Kidney (tissue), 14 donors: ENCODE data around the gene ILKAP. TPM values are rescaled to one million over a fixed set of nuclear protein-coding genes. Genes with fewer than 3 reads are reported as not detected.

ENCODE experiments used
- DNase-seq, 5 donors: peaks; one replicate each; pipeline ENCODE4 v3.0.0-alpha.2; 2013 to 2020
- FAIRE-seq: peaks from 2 replicates; lab custom pipeline; 2012; peaks lifted over from hg19 to GRCh38; lab: Jason Lieb, UNC
- H3K27ac ChIP-seq, 2 donors: one replicate each; pipeline ENCODE4 v1.7.0; 2013; ENCODE audit warnings: low read depth in 2 of 2, low read length in 2 of 2, inconsistent platforms in 1 of 2
- H3K27me3 ChIP-seq: one replicate; pipeline ENCODE4 v1.7.1; 2013; ENCODE audit warnings: low read length, inconsistent platforms; ENCODE audit not compliant: control insufficient read depth, insufficient read depth
- H3K36me3 ChIP-seq, 3 donors: one replicate each; pipeline versions ENCODE4 v1.7.0 to v1.7.1; 2013; ENCODE audit warnings: low read length in 3 of 3, control low read depth in 1 of 3, inconsistent platforms in 1 of 3; ENCODE audit not compliant: insufficient read depth in 3 of 3, control insufficient read depth in 2 of 3
- H3K4me1 ChIP-seq, 3 donors: one replicate each; pipeline versions ENCODE4 v1.7.0 to v1.7.1; 2013; ENCODE audit warnings: low read length in 3 of 3, inconsistent platforms in 1 of 3, low read depth in 1 of 3; ENCODE audit not compliant: control insufficient read depth in 2 of 3, insufficient read depth in 2 of 3
- H3K4me3 ChIP-seq, 3 donors: one replicate each; pipeline versions ENCODE4 v1.7.0 to v1.8.1; 2013; ENCODE audit warnings: low read length in 3 of 3, control low read depth in 1 of 3, inconsistent platforms in 1 of 3
- H3K9ac ChIP-seq, 3 donors: one replicate each; pipeline versions ENCODE4 v1.7.0 to v1.7.1; 2013; ENCODE audit warnings: low read length in 3 of 3, control low read depth in 1 of 3, inconsistent platforms in 1 of 3
- H3K9me3 ChIP-seq, 3 donors: one replicate each; pipeline versions ENCODE4 v1.7.0 to v1.7.1; 2013; ENCODE audit warnings: low read length in 3 of 3, control low read depth in 1 of 3, inconsistent platforms in 1 of 3; ENCODE audit not compliant: control insufficient read depth in 2 of 3, insufficient read depth in 1 of 3
- CTCF ChIP-seq: IDR thresholded peaks from 3 replicates; pipeline ENCODE4 v1.5.1; 2012; ENCODE audit warnings: mild to moderate bottlenecking, moderate library complexity, borderline replicate concordance; ENCODE audit not compliant: insufficient read depth; ENCODE audit errors: extremely low read depth
- intact Hi-C: fragments of 100-400 bp; cut with DNase I; formaldehyde crosslinking; loops from one replicate; pipeline ENCODE4 v1.11.1; 2022
- polyA plus RNA-seq: library from polyadenylated mRNA; stranded (reverse); fragments of 350-450 nt; fragmentation: Illumina TruSeq; extraction: RNeasy Lipid Tissue Mini Kit (QIAGEN cat#74804); gene quantifications from one replicate; pipeline ENCODE4 v1.2.3, GENCODE V29; 2014; ENCODE audit warnings: low read depth, low replicate concordance; ENCODE audit not compliant: insufficient read depth
- total RNA-seq: library from RNA; stranded (reverse); fragmentation: NEBNext Ultra II Directional; extraction: Animal tissue kit (Norgen Biotek cat#: 25700); gene quantifications from one replicate; pipeline ENCODE4 v1.2.1, GENCODE V29; 2021
- donor health status: control.
- donor health status: control.
- donor health status: control.
- donor health status: control.
- donor health status: control.
- donor health status: DM: yes; HTN: yes; CAD: no.
- donor health status: Normal renal cell carcinoma (clear cell type).

Gene ILKAP
- total and polyA plus RNA-seq, 2 donors from 2014 or later: 38.4 to 47.7 TPM

GRCh38 chr2:238247841-238248453 is 44.5 kb upstream of the ILKAP start:
- intact Hi-C loops: no loop called here
- H3K4me1 ChIP-seq: peaks cover 0 to 4% (median 3%) of the 10 kb centered on the region in 3 donors
- no peak for TF ChIP-seq CTCF
- H3K4me3 ChIP-seq: no peak overlapping the region
- peak in 2 of 5 donors; percentile 52 to 57 for DNase-seq
- H3K27me3 ChIP-seq: no peaks in the 10 kb centered on the region
- no peaks in the 10 kb centered on the region for H3K9me3 ChIP-seq
- H3K36me3 ChIP-seq: peaks cover 0 to 36% (median 25%) of the 10 kb centered on the region in 3 donors
- FAIRE-seq: no peak
- no peak overlapping the region for H3K27ac ChIP-seq
- H3K9ac ChIP-seq: no peak overlapping the region

- FAIRE-seq (no peak), DNase-seq (no peak)
- H3K36me3 ChIP-seq: peaks cover 0 to 28% (median 24%) of the 10 kb centered on the region in 3 donors
- H3K4me1 ChIP-seq: peaks cover 0 to 11% (median 10%) of the 10 kb centered on the region in 3 donors
- intact Hi-C loops: no loop called here
- H3K4me3 ChIP-seq: no peak overlapping the region
- H3K27me3 ChIP-seq: no peaks in the 10 kb centered on the region
- no peak overlapping the region for H3K27ac ChIP-seq
- TF ChIP-seq CTCF: no peak
- H3K9me3 ChIP-seq: no peaks in the 10 kb centered on the region
- H3K9ac ChIP-seq: no peak overlapping the region
Measured at GRCh38 chr2:238247002-238247822, 43.7 kb upstream of the ILKAP start.

- no peak for TF ChIP-seq CTCF
- Histone ChIP-seq H3K9ac (no peak overlapping the region), H3K27ac (no peak overlapping the region), H3K4me3 (no peak overlapping the region), H3K9me3 (no peaks in the 10 kb centered on the region), H3K4me1 (peaks cover 0 to 14% (median 10%) of the 10 kb centered on the region in 3 donors), H3K36me3 (peaks cover 0 to 14% (median 9%) of the 10 kb centered on the region in 3 donors), H3K27me3 (no peaks in the 10 kb centered on the region)
- intact Hi-C loops: no loop called here
- FAIRE-seq (no peak), DNase-seq (no peak)
Measured at GRCh38 chr2:238244151-238244550, 40.7 kb upstream of the ILKAP start.
